Hepatocyte (in vitro differentiated cells): ENCODE data around the gene AP1S2. TPM values are rescaled to one million over a fixed set of nuclear protein-coding genes. Genes with fewer than 3 reads are reported as not detected.
A peak's percentile ranks its signal among the peaks of the same experiment; 100 is the strongest.

Experiments used
- DNase-seq: peaks from one replicate; pipeline ENCODE4 v3.0.0-alpha.2; 2016; ENCODE audit warnings: low spot score
- H2AFZ ChIP-seq: fragments of 200-600 bp; sonication (generic); 2 replicates; pipeline ENCODE4 v1.6.0; 2016; ENCODE audit warnings: antibody characterized with exemption, mild to moderate bottlenecking
- H3K27ac ChIP-seq: fragments of 200-600 bp; sonication (generic); 2 replicates; pipeline ENCODE4 v1.5.1; 2016; ENCODE audit warnings: mild to moderate bottlenecking
- H3K27me3 ChIP-seq: fragments of 200-600 bp; sonication (generic); 2 replicates; pipeline ENCODE4 v1.6.1; 2016
- H3K36me3 ChIP-seq: fragments of 200-600 bp; sonication (generic); replicated peaks from 2 replicates; pipeline ENCODE4 v1.5.1; 2016; ENCODE audit warnings: low read depth; ENCODE audit not compliant: insufficient read depth
- H3K4me1 ChIP-seq: fragments of 200-600 bp; sonication (generic); 2 replicates; pipeline ENCODE4 v1.5.1; 2016; ENCODE audit warnings: mild to moderate bottlenecking, moderate library complexity; ENCODE audit not compliant: insufficient read depth
- H3K4me2 ChIP-seq: fragments of 200-600 bp; sonication (generic); 2 replicates; pipeline ENCODE4 v1.6.0; 2016
- H3K4me3 ChIP-seq: fragments of 200-600 bp; sonication (generic); 2 replicates; pipeline ENCODE4 v1.5.1; 2016; ENCODE audit warnings: mild to moderate bottlenecking
- H3K79me2 ChIP-seq: fragments of 200-600 bp; sonication (generic); 2 replicates; pipeline ENCODE4 v1.6.0; 2017; ENCODE audit warnings: mild to moderate bottlenecking
- H3K9me2 ChIP-seq: fragments of 200-600 bp; sonication (generic); replicated peaks from 2 replicates; pipeline ENCODE4 v1.6.0; 2017; ENCODE audit warnings: mild to moderate bottlenecking; ENCODE audit not compliant: insufficient read depth
- H3K9me3 ChIP-seq: fragments of 200-600 bp; sonication (generic); 2 replicates; pipeline ENCODE4 v1.5.1; 2016; ENCODE audit warnings: low read depth, mild to moderate bottlenecking
- H4K20me1 ChIP-seq: fragments of 200-600 bp; sonication (generic); 2 replicates; pipeline ENCODE4 v1.6.0; 2016; ENCODE audit warnings: mild to moderate bottlenecking; ENCODE audit not compliant: insufficient read depth, poor library complexity, severe bottlenecking
- EZH2 ChIP-seq: fragments of 200-600 bp; sonication (generic); IDR thresholded peaks from 2 replicates; pipeline ENCODE4 v1.6.1; 2016; ENCODE audit warnings: antibody characterized with exemption, mild to moderate bottlenecking, borderline replicate concordance
- EZH2phosphoT487 ChIP-seq: fragments of 200-600 bp; sonication (generic); IDR thresholded peaks from one replicate; pipeline ENCODE4 v1.6.1; 2018; ENCODE audit warnings: antibody characterized with exemption, mild to moderate bottlenecking, low read depth, moderate library complexity; ENCODE audit not compliant: unreplicated experiment, severe bottlenecking
- WGBS: methylation state at CpG from one replicate; pipeline ENCODE4 v1.1.6; 2016; ENCODE audit warnings: low lambda C conversion rate; ENCODE audit errors: missing lambda C conversion rate; 5-methylcytosine and 5-hydroxymethylcytosine counted together
- polyA plus RNA-seq: library from polyadenylated mRNA; unstranded; fragments of >200 nt; fragmentation: Nextera tagmentation; extraction: Ambion mirVana; gene quantifications from 2 replicates; pipeline ENCODE4 v1.2.1, GENCODE V29; 2016
- total RNA-seq: library from RNA; depleted of rRNA; stranded (reverse); fragments of >200 nt; gene quantifications from 2 replicates; pipeline ENCODE4 v1.2.3, GENCODE V29; 2014
- TF ChIP-seq, protein P1 (sequence below): fragments of 200-600 bp; sonication (generic); IDR thresholded peaks from 2 replicates; pipeline ENCODE4 v1.5.1; 2016; ENCODE audit warnings: antibody characterized with exemption, mild to moderate bottlenecking; ENCODE audit not compliant: poor library complexity

AP1S2 gene
- total and polyA plus RNA-seq, 2 experiments from 2014 or later, result 29.0 to 69.2 TPM

DNA sequence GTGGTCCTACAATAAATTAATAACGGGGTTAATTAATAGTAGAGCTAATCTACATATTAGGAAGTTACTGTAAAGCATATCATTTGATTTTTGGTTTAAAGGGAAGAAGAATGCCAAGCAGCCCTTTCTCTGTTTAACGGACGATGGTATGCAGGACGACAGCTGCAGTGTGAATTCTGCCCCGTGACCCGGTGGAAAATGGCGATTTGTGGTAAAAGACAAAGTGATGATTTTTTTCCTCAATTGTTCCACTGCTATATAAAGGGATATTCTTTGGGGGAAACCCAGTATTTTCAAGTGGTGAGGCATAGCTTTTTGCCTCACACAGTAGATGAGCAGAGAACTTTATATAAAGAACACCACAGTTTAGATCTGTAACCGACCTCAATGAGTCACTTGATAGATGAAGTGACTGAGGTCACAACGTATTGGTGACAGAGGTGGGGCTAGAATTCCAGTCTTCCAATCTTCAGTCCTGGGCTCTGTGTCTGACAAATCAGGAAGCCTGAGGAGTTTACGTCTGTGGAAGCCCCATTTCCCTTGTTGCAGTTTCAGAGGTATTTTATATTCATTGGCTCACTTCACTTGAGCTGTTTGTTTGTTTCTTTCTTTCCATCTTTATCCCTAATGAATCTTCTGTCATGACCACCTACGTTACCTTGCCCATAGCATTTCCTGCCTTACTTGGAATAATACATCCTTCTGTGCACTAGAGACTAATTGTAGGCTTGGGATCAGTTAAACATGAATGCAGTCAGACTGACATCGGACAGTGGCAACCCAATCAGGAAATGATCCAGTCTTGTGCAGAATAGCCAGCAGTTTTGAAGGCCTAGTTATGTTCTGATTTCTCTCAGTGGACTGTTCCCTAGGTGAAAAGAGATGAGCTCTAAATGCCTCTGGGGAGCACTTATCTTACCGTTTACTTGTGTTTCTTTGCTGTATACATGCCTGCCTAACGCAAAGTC lies 34.2 kb downstream of the AP1S2 start:
- no peaks in the 10 kb centered on the region for H3K36me3 ChIP-seq
- 82% methylated on average over 14 of the region's 14 CpGs for WGBS
- no peak overlapping the region for H3K27ac ChIP-seq
- H3K27me3 ChIP-seq, result no peaks in the 10 kb centered on the region
- H3K9me3 ChIP-seq, result no peaks in the 10 kb centered on the region
- no peaks in the 10 kb centered on the region for H4K20me1 ChIP-seq
- H3K9me2 ChIP-seq, result no peaks in the 10 kb centered on the region
- no peak for TF ChIP-seq EZH2phosphoT487
- TF ChIP-seq, protein P1, sequence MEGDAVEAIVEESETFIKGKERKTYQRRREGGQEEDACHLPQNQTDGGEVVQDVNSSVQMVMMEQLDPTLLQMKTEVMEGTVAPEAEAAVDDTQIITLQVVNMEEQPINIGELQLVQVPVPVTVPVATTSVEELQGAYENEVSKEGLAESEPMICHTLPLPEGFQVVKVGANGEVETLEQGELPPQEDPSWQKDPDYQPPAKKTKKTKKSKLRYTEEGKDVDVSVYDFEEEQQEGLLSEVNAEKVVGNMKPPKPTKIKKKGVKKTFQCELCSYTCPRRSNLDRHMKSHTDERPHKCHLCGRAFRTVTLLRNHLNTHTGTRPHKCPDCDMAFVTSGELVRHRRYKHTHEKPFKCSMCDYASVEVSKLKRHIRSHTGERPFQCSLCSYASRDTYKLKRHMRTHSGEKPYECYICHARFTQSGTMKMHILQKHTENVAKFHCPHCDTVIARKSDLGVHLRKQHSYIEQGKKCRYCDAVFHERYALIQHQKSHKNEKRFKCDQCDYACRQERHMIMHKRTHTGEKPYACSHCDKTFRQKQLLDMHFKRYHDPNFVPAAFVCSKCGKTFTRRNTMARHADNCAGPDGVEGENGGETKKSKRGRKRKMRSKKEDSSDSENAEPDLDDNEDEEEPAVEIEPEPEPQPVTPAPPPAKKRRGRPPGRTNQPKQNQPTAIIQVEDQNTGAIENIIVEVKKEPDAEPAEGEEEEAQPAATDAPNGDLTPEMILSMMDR, result no peak
- no peak for DNase-seq
- H3K4me1 ChIP-seq, result no peaks in the 10 kb centered on the region
- H3K4me3 ChIP-seq, result no peak overlapping the region
- no peak overlapping the region for H2AFZ ChIP-seq
- no peak overlapping the region for H3K4me2 ChIP-seq
- H3K79me2 ChIP-seq, result peaks cover 2% of the 10 kb centered on the region

DNA sequence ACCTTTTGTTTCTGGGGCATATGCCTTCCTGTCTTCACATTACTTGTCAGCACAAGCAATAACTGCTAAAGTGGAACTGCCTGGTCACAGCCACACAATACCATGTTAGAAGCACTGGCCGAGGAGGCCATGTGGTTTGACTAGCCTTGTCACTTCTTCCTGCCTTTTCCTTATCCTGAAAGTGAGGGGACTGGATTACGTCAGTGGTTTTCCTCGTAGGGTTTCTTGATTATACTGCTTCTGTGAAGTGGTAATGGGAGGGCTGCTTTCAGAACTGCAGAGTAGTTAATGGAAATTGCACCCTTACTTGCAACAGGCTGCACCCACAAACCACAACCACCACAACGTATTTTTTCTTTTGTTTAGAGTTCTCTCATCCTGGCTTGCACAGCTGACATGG lies 37.7 kb downstream of the AP1S2 start:
- TF ChIP-seq EZH2phosphoT487 (no peak), EZH2 (no peak)
- TF ChIP-seq, protein P1, result no peak
- 59% methylated on average over 4 of the region's 4 CpGs for WGBS

DNA sequence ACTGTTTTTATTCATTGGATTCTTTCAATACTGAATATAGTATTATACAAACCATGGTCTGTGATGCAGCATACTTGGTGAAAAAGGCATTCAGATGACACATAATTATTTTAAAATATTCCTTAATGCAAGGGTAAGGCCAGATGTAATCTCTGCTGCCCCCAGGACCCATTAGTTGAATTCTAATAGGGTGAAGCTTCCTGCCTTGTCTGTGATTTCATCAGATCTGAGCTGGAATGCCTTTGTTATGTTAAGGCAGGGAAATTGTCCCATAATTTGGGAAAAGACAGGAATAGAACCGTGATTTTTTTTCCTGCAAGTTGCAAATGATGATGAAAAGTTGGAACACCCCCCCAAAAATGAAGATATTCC lies 38.2 kb downstream of the AP1S2 start:
- Histone ChIP-seq H4K20me1 (no peaks in the 10 kb centered on the region), H3K36me3 (no peaks in the 10 kb centered on the region), H2AFZ (no peak overlapping the region), H3K79me2 (peaks cover 2% of the 10 kb centered on the region), H3K4me3 (no peak overlapping the region), H3K4me2 (no peak overlapping the region), H3K27me3 (no peaks in the 10 kb centered on the region), H3K4me1 (no peaks in the 10 kb centered on the region), H3K9me3 (no peaks in the 10 kb centered on the region), H3K9me2 (no peaks in the 10 kb centered on the region), H3K27ac (peak overlapping the region; percentile 43)
- TF ChIP-seq EZH2 (no peak), EZH2phosphoT487 (no peak)
- TF ChIP-seq, protein P1, result no peak
- WGBS, result 37% methylated on average over 1 of the region's 1 CpG
- no peak for DNase-seq

More for the DNA sequence above, 37.7 kb downstream of the AP1S2 start:
- Histone ChIP-seq H3K9me2 (no peaks in the 10 kb centered on the region), H3K79me2 (peaks cover 2% of the 10 kb centered on the region), H3K4me1 (no peaks in the 10 kb centered on the region), H3K4me2 (no peak overlapping the region), H3K9me3 (no peaks in the 10 kb centered on the region), H2AFZ (no peak overlapping the region), H3K27ac (no peak overlapping the region), H3K36me3 (no peaks in the 10 kb centered on the region), H4K20me1 (no peaks in the 10 kb centered on the region), H3K4me3 (no peak overlapping the region), H3K27me3 (no peaks in the 10 kb centered on the region)
- no peak for DNase-seq
